D721Med (cell line): ENCODE data around the gene ATP4A.

Experiments
- DNase-seq: peaks from one replicate; pipeline ENCODE4 v3.0.0; 2011; ENCODE audit warnings: low spot score; ENCODE audit not compliant: insufficient read length
- FAIRE-seq: peaks from 2 replicates; lab custom pipeline; 2011; peaks lifted over from hg19 to GRCh38; lab: Jason Lieb, UNC
- CTCF ChIP-seq: IDR thresholded peaks from 2 replicates; pipeline ENCODE4 v1.5.1; 2012; ENCODE audit warnings: mild to moderate bottlenecking, control low read depth; ENCODE audit not compliant: insufficient read depth; ENCODE audit errors: missing control alignments

ATP4A gene

GRCh38 chr19:35519291-35519690, 44.2 kb downstream of the ATP4A start:
- no peak for DNase-seq
- no peak for FAIRE-seq
- no peak for TF ChIP-seq CTCF

- no peak for DNase-seq
- FAIRE-seq: no peak
- no peak for TF ChIP-seq CTCF
These were observed 45.1 kb downstream of the ATP4A start for GRCh38 chr19:35518313-35518712.

- no peak for TF ChIP-seq CTCF
- FAIRE-seq: no peak
- DNase-seq: no peak
These were observed 46.1 kb downstream of the ATP4A start for GRCh38 chr19:35517342-35517741.

- no peak for FAIRE-seq
- no peak for DNase-seq
- TF ChIP-seq CTCF: no peak
These were observed 47.1 kb downstream of the ATP4A start for GRCh38 chr19:35516310-35516709.

GRCh38 chr19:35514282-35514809, 49.1 kb downstream of the ATP4A start:
- no peak for FAIRE-seq
- no peak for DNase-seq
- TF ChIP-seq CTCF: no peak

GRCh38 chr19:35513628-35514281, 49.7 kb downstream of the ATP4A start, which contains the start of gene DMKN:
Gene DMKN, minus strand, starts transcription at chr19:35513649. Its CDS starts 174 bp downstream, at chr19:35513475.
- no peak for FAIRE-seq
- TF ChIP-seq CTCF: no peak
- no peak for DNase-seq
